Stimulated activated CD4-positive, alpha-beta T cell treated with anti-CD3 and anti-CD28 coated beads, Interleukin-1b, Interleukin-23, amount 100 ng/mL, for 4 hours (primary cell): Measurements from ENCODE around the gene SLC39A10.
"Not testable (repeated sequence)": the region's sequence is repeated elsewhere in the genome, so short reads cannot be mapped to it uniquely, and the experiment has no call there.

ENCODE experiments used
- DNase-seq, 2 donors: peaks; one replicate each; pipeline ENCODE4 v3.0.0-alpha.2; 2020; ENCODE audit warnings: low read depth in 2 of 2

SLC39A10 gene

DNA sequence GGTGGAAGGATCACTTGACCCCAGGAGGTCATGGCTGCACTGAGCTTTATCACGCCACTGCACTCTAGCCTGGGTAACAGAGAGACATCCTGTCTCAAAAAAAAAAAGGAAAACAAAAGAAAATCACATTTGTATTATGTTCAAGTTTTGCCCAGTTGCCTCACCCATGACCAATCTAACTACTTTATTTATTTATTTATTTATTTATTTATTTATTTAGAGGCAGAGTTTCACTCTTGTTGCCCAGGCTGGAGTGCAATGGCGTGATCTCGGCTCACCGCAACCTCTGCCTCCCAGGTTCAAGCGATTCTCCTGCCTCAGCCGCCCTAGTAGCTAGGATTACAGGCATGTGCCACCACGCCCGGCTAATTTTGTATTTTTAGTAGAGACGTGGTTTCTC, 12.3 kb upstream of the SLC39A10 start:
- not testable (repeated sequence) for DNase-seq

DNA sequence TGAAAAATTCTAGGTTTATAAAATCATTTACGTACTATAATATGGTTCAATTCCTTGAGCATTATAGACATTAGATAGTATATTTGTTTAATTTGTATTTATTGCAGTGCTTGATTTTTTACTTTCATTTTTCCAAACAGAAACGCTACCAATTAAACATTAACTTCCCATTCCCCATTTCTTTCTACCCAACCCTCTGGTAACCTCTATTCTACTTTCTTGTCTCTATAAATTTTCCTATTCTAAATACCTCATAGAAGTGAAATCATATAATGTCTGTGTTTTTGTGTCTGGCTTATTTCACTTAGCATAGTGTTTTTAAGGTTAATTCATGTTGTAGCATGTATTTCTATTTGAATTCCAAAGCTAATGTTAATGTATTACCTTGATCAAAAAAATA, 11.6 kb upstream of the SLC39A10 start:
- no peak for DNase-seq

GRCh38 chr2:195646424-195646823, 10.6 kb upstream of the SLC39A10 start:
- no peak for DNase-seq

DNA sequence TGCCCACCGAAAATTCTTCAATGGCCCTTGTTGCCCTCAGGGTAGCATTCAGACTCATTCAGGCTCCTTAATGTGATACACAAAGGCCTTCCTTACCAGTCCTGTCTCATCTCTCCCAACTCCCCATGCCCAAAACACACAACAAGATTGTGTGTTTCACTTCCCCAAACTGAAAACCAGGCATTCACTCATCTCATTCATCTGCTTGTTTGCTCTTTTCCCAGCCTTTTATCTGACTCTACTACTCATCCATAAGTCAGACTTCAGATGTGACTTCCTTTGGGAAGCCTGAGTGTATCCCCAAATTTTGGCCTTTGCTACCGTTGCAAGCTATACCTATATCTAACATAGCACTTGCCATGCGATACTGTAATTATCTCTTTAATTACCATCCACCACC, 9.7 kb upstream of the SLC39A10 start:
- no peak for DNase-seq

DNA sequence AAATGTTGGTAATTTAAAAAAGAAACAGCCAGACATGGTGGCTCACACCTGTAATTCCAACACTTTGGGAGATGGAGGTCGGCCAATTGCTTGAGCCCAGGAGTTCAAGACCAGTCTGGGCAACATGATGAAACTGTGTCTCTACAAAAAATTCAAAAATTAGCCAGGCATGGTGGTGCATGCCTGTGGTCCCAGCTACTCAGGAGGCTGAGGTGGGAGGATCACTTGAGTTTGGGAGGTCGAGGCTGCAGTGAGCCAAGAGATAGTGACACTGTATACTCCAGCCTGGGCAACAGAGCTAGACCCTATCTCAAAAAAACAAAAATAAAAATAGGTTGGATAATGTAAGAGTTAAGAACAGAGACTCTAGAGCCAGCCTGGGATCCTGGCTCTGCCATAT, 8.7 kb upstream of the SLC39A10 start:
- DNase-seq, result not testable (repeated sequence)

DNA sequence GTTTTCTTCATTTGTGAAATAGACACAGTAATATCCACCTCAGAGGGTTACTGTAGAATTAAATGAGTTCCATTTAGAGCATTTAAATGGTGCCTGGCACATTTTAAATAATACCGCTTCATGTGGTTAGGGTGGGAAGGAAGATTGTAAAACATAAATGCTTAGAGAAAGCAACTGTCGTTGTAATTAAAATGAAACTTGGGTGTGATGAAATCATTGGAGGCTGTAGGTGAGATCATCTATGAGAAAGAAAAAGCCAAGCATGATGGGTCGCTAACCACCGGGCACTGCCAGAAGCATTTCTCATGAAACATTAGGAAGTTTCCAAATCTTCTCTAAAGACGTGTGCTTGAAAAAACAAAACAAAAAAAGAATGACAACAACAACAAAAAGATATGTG, 8.2 kb upstream of the SLC39A10 start:
- no peak for DNase-seq

GRCh38 chr2:195649629-195650190, 7.3 kb upstream of the SLC39A10 start:
- DNase-seq, result no peak

DNA sequence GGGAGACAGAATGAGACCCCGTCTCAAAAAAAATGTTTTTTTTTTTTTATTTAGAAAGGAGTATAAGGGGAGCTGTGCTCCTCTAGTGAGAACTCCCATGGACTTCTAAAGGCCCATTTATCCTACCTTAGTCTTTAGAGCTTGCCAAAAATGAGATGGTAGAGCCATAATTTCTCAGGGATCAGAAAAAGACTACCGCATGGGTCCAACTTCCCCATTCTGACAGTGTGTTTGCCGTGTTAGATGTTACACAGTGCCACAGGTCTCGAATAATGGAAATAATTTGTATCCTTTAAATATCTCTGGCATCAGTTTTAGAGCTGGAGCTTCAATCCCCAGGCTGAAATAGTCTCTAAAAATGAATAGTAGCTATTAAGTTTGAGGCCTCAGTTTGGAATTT, 6.0 kb upstream of the SLC39A10 start:
- no peak for DNase-seq

- DNase-seq, result no peak
Observed at GRCh38 chr2:195652911-195653310, 4.1 kb upstream of the SLC39A10 start.

- no peak for DNase-seq
Observed at GRCh38 chr2:195656161-195656858, 716 bp upstream of the SLC39A10 start.

DNA sequence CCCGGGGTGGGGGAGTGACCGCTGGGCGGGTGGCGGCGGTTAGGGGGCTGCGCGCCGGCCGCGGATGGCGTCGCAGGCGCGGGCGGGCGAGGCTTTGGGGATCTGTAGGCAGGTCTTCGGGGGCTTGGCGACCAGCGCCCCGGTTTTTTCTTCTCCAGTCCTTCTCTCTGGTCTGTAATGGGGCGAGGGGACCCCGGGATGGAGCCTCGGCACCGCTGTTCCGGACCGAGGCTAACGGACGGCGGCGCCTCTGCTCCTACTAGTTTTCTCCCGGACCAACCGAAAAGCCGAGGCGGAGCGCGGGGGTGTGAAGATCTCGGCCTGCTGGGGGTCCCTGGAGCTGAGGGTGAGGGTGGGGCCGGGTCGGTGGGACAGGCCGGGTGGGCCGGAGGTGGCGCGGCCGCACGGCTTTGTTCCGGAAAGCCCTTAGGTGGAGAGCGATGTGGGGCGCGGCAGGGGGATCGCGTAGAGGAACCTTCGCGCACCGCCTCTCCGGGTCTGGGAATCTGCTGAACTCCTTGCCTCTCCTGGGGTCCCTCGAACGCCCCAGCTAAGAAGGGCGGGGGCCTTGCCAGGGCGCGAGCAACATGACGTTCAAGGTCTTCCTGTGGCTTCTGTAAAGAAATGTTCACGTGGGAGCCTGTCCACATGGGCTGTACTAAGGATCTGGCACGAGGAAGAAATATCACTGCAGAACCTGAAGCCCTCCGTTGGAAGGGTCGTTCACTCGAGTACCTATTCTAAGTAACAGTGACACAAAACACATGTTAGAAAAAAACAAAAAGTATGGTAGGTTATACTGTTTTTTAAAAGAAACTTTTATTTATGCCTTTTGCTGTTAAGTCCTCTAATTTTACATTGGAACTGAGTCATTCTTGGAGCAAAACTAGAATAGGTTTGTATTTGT, 861 bp downstream of the SLC39A10 start:
- DNase-seq, result peak; percentile 37 to 51

GRCh38 chr2:195658541-195658890, 1.5 kb downstream of the SLC39A10 start:
- DNase-seq, result peak in 1 of 2 donors; percentile 27

DNA sequence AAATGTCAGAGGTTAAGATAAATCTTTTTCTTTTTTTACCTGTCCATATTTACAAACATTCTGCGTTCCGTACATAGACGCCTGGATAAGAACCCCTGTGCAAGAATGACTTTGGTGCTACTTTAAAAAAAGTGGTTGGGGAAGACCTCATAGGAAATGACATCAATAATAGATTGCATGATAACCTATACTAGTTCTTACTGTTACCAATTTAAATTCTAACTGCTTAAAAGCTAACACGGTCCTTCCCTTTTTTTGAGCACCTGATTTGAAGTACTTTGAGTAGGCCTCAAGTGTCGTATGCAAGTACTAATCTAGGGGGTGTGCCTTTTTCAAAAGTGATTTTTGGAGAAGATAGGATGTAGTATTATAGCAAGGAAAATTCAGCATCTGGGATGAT, 2.1 kb downstream of the SLC39A10 start:
- DNase-seq, result no peak

DNA sequence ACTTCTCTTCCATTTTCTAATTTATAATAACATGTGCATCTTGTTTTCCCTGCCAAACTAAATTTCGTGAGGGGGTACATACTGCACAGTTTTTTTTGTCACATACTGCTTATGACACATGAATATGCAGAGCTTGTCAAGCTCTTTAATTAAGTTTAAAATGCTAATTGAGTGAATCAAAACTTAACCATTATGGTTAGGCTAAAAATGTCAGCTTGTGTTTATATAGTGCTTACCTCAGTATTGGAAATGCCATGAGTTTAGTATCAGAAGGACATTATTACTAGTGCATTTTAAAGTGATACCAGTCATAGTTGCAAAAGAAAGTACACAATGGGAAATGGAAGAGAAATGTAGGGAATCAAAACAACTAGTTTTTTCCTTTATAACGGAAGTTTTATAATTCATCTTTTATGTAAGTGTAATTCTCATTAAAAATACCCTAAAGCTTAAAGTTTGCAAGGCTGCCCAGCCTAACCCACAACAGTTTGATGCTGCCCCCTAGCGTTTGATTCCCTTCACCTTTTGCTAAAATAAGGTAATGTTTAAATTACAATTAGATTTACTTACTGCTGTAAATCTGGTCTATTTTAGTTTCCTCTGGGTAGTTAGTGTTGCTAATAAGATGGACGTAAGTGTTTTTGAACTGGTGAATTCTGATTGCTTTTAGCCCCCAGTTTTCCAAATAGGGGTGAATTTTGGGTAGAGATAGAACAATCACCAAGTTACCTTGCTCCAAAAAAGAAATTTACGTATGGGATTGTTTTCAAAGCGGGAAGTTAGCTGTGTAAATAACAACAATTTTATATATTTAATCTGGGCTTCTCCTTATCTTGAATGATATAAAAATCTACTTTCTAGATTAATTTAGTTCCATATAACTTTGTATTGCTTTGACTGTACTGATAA, 3.2 kb downstream of the SLC39A10 start:
- peak; percentile 47 to 89 for DNase-seq

DNA sequence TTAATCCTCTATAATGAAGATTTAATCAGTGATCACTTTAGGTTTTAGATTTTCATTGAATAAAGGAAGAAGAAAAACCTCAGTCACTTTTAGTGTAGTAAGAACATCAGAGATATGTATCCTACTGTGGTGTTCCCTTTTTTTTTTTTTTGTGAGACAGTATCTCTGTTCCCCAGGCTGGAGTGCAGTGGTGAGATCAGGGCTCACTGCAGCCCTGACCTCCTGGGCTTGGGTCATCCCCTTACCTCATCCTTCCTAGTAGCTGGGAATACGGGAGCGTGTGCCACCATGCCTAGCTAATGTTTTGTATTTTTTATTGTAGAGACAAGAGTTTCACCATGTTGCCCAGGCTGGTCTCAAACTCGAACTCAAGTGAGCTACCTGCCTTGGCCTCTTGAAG, 5.1 kb downstream of the SLC39A10 start:
- no peak for DNase-seq

- no peak for DNase-seq
Observed at GRCh38 chr2:195663007-195663406, 6.0 kb downstream of the SLC39A10 start.

DNA sequence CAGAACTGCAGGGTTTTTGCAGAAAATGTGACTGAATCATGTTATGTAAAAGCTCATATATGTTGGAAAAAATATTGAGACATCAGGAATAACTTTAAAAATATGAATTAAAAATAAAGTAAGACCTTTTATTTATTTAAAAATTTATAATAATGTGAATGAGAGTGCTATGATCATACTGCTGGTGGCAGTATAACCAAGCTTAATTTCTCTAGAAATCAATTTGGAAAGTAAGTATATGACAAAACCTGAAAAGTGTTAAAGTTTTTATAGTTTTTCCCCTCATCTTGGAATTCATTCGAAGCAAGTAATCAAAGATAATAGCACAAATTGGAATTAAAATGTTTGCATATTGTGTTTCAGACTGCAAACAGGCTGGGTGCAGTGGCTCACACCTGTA, 7.5 kb downstream of the SLC39A10 start:
- DNase-seq, result no peak

DNA sequence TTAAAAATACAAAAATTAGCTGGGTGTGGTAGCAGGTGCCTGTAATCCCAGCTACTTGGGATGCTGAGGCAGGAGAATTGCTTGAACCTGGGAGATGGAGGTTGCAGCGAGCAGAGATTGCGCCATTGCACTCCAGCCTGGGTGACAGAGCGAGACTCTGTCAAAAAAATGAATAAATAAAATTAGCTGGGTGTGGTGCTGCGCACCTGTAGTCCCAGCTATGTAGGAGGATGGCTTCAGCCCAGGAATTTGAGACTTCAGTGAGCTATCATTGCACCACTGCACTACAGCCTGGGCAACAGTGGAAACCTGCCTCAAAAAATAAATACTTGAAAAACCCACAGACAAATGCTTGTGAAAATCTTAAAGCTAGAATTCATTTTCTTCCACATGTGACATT, 8.1 kb downstream of the SLC39A10 start:
- DNase-seq, result not testable (repeated sequence)

- DNase-seq, result no peak
Observed at GRCh38 chr2:195666113-195666712, 9.2 kb downstream of the SLC39A10 start.

DNA sequence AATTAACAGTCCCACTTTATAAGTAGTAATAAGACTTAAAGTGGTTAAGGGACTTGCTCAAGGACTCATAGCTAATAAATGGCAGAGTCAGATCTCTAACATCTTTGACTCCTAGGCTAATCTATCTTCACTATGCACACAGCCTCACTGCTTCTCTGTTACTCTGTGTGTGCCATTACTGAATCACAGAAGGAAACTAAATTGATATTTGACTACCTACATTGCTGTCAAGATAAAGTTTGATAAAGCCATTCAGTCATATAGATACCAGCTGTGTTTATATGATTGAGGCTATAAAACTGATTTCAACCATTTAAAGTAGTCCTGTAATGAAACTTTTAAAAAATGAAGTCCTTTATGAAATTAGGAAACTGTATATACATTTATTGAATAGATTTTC, 10.9 kb downstream of the SLC39A10 start:
- DNase-seq, result no peak

DNA sequence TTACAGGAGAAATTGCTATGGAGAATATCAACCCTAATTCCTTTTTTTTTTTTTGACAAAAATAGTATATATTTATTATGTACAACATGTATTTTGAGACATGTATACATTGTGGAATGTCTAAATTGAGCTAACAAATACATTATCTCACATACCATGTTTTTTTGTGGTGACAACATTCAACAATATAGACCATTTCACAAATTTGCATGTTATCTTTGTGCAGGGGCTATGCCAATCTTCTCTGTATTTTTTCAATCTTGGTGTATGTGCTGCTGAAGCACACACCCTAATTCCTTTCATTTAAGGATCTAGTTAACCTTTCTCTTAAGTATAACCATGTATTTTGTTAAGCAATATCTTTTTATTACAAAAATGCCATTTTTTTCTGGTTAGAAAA, 13.2 kb downstream of the SLC39A10 start:
- DNase-seq, result no peak
